Lower leg skin (tissue), 3 donors: Measurements from ENCODE around the gene DBX2.

Experiments used
- POLR2A ChIP-seq, 2 donors: fragments of 450-650 bp; IDR thresholded peaks; one replicate each; pipeline ENCODE4 v1.6.1; 2016 to 2017; ENCODE audit warnings: antibody characterized with exemption in 2 of 2, mild to moderate bottlenecking in 1 of 2, moderate library complexity in 1 of 2
- TF ChIP-seq, protein P1 (sequence below), 3 donors: fragments of 450-650 bp; IDR thresholded peaks; one replicate each; pipeline ENCODE4 v1.5.1; 2016; ENCODE audit warnings: antibody characterized with exemption in 3 of 3, mild to moderate bottlenecking in 3 of 3, moderate library complexity in 2 of 3

- no peak for TF ChIP-seq POLR2A (IDR thresholded peaks at IDR 0.05)
- TF ChIP-seq, protein P1, sequence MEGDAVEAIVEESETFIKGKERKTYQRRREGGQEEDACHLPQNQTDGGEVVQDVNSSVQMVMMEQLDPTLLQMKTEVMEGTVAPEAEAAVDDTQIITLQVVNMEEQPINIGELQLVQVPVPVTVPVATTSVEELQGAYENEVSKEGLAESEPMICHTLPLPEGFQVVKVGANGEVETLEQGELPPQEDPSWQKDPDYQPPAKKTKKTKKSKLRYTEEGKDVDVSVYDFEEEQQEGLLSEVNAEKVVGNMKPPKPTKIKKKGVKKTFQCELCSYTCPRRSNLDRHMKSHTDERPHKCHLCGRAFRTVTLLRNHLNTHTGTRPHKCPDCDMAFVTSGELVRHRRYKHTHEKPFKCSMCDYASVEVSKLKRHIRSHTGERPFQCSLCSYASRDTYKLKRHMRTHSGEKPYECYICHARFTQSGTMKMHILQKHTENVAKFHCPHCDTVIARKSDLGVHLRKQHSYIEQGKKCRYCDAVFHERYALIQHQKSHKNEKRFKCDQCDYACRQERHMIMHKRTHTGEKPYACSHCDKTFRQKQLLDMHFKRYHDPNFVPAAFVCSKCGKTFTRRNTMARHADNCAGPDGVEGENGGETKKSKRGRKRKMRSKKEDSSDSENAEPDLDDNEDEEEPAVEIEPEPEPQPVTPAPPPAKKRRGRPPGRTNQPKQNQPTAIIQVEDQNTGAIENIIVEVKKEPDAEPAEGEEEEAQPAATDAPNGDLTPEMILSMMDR (IDR thresholded peaks at IDR 0.05): no peak
These were observed 750 bp upstream of the DBX2 start for GRCh38 chr12:45051572-45052125.
